ENCODE results near the gene GNB3.
A peak's percentile ranks its signal among the peaks of the same experiment; 100 is the strongest.

GNB3 gene

DNA sequence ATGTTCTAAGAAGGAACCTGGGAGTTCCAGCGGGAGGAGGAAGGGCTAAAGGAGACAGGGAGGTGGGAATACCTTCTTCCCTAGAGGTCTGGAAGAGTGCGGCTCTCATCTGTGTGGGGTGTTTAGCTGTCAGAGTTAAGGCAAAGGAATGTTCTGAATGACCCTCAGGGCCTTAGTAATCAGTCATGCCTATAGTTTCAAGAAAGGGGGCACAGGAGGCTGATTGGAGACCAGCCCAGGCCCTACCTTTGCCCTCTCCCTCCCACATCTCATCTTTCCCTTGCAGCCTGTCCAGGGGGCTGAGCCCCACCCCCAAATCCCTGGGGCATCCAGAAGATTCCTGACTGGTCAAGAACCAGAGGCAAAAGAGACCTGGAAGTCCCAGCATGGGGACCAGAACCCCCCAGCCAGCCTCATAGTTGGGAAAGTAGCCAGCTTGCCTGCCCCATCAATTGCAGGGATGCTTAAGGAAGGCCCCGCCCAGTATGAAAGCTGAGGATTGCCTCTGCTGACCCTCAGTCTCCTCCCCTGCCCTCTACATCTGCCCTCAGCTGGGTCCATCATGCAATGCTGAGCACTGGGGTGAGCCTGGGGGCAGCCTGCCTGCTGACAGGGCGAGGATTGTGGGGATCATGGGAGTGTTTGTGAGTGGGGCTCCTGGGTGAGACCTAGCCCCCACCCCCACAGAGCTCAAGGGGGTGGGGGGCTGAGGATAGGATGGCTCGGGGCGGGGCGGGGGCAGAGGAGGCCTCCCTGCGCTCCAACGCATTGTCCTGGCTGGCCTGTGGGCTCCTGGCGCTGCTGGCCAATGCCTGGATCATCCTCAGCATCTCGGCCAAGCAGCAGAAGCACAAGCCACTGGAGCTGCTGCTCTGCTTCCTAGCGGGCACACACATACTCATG is 17.3 kb upstream of the GNB3 start:
- no peak for DNase-seq (ENCODE audit: low read depth)

DNA sequence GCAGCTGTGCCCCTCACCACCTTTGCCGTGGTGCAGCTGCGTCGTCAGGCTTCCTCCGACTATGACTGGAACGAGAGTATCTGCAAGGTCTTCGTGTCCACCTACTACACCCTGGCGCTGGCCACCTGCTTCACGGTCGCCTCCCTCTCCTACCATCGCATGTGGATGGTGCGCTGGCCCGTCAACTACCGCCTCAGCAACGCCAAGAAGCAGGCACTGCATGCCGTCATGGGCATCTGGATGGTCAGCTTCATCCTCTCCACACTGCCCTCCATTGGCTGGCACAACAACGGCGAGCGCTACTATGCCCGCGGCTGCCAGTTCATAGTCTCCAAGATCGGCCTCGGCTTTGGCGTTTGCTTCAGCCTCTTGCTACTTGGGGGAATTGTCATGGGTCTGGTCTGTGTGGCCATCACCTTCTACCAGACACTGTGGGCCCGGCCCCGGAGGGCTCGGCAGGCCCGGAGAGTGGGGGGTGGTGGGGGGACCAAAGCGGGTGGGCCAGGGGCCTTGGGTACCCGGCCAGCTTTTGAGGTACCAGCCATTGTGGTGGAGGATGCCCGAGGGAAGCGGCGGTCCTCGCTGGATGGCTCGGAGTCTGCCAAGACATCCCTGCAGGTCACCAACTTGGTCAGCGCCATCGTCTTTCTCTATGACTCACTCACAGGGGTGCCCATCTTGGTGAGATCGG is 16.5 kb upstream of the GNB3 start:
- DNase-seq (ENCODE audit: low read depth) = no peak

- DNase-seq (ENCODE audit: low read depth) = no peak
Measured at GRCh38 chr12:6824901-6825381, 15.8 kb upstream of the GNB3 start.

DNA sequence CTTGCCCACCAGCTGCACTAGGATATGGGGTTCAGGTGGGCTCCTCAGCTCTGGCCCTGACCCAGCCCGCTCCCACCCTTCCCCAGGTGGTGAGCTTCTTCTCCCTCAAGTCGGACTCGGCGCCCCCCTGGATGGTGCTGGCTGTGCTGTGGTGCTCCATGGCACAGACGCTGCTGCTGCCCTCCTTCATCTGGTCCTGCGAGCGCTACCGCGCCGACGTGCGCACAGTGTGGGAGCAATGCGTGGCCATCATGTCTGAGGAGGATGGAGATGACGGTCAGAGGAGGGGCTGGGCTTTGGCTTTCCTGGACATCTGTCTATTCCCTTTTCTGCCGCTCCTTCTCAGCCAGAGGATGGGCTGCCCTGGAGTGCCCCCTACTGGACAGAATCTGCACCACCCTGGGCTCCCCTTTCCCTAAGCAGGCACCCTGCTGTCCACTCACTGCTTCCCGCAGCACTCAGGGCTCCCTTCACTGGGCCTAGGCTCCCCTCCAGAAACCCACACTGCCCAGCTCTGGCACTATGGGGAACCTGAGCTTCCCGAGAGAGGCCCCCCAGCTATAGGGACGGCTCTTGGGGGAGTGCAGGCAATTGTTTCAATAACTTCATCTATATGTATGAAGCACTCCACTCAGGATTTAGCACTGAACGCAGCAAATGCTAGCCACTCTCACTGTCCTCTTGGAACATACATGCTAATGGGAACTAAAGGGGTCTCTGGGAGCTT is 15.2 kb upstream of the GNB3 start:
- DNase-seq (ENCODE audit: low read depth) = peak; percentile 62

DNA sequence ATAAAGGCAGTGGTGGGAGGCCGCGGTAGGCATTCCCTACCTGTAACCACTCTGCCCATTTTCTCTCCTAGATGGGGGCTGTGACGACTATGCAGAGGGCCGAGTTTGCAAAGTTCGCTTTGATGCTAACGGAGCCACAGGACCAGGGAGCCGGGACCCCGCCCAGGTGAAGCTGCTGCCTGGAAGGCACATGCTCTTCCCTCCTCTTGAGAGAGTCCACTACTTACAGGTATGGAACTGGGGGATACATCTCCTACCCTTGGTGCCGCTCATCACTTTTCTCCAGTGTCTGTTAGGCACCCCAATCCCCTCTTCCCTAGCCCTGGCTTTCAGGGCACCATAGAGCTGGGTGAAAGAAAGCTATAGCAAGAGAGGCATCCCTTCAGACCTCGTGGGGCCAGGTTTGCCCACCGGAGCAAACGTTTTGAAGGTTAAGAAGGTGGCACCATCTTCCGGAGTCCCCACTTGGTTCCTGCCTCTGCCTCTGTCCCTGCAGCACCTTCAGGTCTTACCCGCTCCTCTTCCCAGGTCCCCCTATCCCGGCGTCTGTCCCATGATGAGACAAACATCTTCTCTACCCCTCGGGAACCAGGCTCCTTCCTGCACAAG is 14.5 kb upstream of the GNB3 start:
- no peak for DNase-seq (ENCODE audit: low read depth)

- DNase-seq (ENCODE audit: low read depth) = no peak
Measured at GRCh38 chr12:6826734-6827436, 13.8 kb upstream of the GNB3 start.

GRCh38 chr12:6827437-6827911 is 13.3 kb upstream of the GNB3 start:
- DNase-seq (ENCODE audit: low read depth) = no peak

DNA sequence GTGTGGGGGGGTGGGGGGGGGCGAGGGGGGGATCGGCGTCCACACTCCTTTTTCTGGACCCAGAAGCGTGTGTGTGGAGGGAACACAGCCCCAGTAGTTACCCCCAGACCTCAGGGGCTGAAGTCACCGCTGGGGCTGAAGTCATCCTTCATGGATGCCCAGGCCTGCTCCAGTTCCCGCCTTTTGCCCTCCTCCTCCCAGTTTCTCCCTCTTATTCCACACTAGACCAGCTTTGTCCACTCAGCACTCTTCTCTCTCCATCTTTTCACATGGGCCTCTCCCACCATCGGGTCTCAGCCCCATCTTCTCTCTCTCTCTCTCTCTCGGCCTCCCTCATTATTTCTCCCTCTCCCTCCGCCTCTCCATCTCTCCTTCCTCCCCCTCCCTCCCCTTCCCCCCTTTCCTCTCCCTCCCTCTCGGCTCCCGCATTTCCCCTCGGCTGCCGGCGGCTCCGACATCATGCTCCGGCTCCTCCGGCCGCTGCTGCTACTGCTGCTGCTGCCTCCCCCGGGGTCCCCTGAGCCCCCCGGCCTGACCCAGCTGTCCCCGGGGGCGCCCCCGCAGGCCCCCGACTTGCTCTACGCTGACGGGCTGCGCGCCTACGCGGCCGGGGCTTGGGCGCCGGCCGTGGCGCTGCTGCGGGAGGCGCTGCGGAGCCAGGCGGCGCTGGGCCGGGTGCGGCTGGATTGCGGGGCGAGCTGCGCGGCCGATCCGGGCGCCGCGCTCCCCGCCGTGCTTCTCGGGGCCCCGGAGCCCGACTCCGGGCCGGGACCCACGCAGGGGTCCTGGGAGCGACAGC is 12.5 kb upstream of the GNB3 start, which contains the start of gene P3H3:
P3H3 (plus strand) TSS at position 426 of the 799 bp plus-strand sequence; CDS start at position 460, 34 bp downstream.
- DNase-seq (ENCODE audit: low read depth) = no peak

- no peak for DNase-seq (ENCODE audit: low read depth)
Measured at GRCh38 chr12:6828781-6829535, 11.8 kb upstream of the GNB3 start.

- DNase-seq (ENCODE audit: low read depth) = no peak
Measured at GRCh38 chr12:6829536-6830220, 11.0 kb upstream of the GNB3 start.

DNA sequence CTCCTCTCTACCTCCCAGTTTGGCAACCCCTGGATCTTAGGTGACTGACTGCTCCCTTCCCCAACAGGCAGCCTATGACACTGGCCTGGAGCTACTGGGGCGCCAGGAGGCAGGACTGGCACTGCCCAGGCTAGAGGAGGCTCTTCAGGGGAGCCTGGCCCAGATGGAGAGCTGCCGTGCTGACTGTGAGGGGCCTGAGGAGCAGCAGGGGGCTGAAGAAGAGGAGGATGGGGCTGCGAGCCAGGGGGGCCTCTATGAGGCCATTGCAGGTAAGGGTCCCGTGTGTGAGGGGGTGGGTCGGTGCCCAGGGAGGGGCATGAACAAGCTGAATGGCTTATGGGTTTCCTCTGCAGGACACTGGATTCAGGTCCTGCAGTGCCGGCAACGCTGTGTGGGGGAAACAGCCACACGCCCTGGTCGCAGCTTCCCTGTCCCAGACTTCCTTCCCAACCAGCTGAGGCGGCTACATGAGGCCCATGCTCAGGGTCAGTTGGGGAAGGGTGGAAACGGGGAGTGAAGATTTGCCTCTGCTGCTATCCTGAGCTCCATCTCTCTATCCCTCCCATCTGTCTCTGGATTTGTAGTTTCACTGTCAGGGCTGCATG is 10.3 kb upstream of the GNB3 start:
- no peak for DNase-seq (ENCODE audit: low read depth)

DNA sequence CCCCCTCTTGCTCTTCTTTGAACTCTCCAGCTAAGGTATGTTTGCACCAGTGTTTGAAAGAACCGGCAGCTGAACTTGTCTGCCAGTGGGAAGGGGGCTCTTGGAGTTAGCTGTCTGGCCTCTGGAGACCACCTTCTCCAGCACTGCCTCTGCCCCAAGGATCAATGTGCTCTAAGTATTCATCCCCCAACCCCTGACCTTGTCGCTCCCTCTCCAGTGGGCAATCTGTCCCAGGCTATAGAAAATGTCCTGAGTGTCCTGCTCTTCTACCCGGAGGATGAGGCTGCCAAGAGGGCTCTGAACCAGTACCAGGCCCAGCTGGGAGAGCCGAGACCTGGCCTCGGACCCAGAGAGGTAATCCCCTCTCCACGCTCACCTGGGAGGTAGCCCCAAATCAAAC is 9.7 kb upstream of the GNB3 start:
- no peak for DNase-seq (ENCODE audit: low read depth)

GRCh38 chr12:6831450-6831995 is 9.2 kb upstream of the GNB3 start:
- no peak for DNase-seq (ENCODE audit: low read depth)

DNA sequence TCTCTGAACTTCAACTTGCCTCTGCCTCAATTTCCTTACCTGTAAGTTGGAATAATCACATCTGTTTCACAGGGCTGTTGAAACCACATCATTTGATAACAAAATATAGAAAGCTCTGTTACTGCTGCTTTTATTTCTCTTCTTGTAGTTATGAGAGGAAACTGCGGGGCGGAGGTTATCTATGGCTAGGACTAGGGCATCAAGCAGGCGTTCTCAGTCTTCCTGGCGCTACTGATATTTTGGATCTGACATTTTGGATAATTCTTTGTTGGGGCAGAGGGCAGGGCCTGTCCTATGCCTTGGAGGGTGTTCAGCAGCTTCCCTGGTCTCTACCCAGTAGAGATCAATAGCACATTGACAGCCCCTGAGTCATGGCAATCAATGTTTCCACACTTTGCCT is 8.6 kb upstream of the GNB3 start:
- no peak for DNase-seq (ENCODE audit: low read depth)

GRCh38 chr12:6833189-6833890 is 7.4 kb upstream of the GNB3 start:
- no peak for DNase-seq (ENCODE audit: low read depth)

DNA sequence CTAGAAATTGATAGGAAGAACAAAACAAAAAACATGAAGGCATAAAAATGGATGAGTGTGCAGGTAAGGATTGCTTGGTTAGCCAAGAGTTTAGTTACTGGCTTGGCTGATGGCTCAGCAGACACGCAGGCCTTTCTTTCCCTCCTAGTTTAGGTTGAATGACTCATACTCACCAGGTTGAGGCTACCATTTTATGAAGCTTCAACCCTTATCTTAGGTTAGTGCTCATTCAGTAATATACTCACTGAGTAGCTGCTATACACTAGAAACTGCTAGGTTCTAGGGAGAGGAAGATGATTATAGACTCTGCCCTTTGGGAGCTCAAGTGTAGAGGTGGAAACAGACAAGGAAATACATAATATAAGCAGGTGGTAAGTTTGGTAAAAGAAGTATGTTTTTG is 6.5 kb upstream of the GNB3 start:
- DNase-seq (ENCODE audit: low read depth) = no peak

DNA sequence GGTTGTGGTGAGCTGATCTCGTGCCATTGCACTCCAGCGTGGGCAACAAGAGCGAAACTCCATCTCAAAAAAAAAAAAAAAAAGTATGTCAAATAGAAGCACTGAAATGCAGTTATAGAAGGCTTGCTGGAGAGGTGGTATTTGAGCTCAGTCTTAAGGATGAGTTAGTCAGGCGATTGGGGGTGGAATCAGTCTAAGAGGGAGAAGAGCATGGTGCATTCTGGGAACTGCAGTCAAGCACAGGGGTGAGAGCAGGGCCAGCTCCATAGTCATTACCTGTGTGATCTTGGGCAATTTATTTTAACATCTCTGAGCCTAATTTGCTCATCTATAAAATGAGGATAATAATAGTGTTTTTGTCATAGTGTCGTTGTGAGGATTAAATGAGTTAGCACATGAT is 5.9 kb upstream of the GNB3 start:
- DNase-seq (ENCODE audit: low read depth) = no peak

DNA sequence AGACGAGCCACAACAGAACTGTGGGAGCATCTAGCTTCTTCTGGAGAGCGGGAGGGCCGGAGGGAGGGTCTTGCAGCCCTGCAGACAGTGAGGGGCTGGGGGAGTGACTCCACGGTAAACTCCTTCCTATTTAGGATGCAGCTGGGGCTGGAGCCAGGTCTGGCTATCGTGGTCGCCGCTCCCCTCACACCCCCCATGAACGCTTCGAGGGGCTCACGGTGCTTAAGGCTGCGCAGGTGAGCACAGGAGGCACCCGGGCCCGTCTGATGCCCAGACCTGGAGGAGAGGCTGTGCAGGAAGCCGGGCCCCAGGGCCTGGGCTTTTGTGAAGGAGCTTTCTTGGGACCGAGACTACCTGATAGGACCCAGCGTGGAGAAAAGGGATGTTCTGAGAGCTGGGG is 3.9 kb upstream of the GNB3 start:
- DNase-seq (ENCODE audit: low read depth) = no peak
